ENCODE measurements around the gene IL1B.

- no peak for TF ChIP-seq CTCF (IDR thresholded peaks at IDR 0.05)
- TF ChIP-seq POLR2AphosphoS5 (IDR thresholded peaks at IDR 0.05), result no peak
These were observed 39.8 kb upstream of the IL1B start for GRCh38 chr2:112876257-112876970.

All from upper lobe of left lung (tissue), 4 donors.